ENCODE measurements around the gene SCGB1D1.

SCGB1D1 gene

DNA sequence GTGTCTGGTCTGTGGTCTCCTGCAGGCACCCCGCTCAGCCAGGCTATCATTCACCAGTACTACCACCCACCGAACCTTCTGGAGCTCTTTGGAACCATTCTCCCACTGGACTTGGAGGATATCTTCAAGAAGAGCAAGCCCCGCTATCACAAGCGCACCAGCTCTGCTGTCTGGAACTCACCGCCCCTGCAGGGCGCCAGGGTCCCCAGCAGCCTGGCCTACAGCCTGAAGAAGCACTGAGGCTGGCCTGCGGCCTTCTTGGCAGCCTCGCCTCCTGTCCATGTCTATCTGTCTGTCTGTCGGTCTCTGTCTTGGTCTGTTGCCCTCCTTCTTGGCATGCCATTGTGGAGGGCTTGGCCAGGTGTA is 38.3 kb upstream of the SCGB1D1 start:
- no peak for TF ChIP-seq CTCF (IDR thresholded peaks at IDR 0.05)

- TF ChIP-seq CTCF (IDR thresholded peaks at IDR 0.05) = no peak
Measured at GRCh38 chr11:62152245-62153086, 37.5 kb upstream of the SCGB1D1 start.

DNA sequence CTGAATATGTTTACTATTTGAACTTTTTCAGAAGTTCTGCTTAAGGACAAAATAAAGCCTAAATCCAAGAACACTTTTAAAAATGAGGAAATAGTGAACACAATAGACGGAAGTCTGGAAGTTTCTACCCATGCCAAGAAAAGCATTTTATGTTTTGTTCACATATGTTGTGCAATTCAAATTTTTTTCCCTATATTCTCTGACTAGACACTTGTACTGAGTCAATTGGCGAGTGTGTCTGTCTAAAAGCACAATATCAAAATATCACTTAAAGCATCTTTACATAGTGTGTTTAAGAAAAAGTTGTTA is 37.0 kb upstream of the SCGB1D1 start:
- TF ChIP-seq CTCF (IDR thresholded peaks at IDR 0.05) = no peak

- TF ChIP-seq CTCF (IDR thresholded peaks at IDR 0.05) = no peak
Measured at GRCh38 chr11:62153617-62154016, 36.4 kb upstream of the SCGB1D1 start.

- TF ChIP-seq CTCF (IDR thresholded peaks at IDR 0.05) = no peak
Measured at GRCh38 chr11:62157603-62158002, 32.4 kb upstream of the SCGB1D1 start.

DNA sequence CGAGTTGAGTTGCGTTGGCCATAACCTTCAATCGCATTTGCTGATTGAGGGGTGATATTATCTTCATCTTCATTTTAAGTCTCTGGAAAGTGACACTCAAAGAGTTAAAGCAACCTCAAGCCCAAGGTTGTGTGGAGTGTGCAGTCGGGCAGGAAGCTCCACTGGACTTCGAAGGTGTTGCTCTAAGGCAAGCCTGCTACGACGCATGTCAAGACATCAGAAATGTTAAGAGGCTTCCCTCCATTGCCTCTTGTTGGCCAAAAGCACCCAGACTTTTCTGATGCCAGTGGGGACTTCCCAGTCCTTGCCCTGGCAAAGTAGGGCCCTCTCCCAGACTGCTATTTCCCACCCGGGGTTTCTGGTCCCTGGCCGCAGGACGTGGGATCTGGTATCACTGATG is 23.6 kb upstream of the SCGB1D1 start:
- TF ChIP-seq CTCF (IDR thresholded peaks at IDR 0.05) = no peak

DNA sequence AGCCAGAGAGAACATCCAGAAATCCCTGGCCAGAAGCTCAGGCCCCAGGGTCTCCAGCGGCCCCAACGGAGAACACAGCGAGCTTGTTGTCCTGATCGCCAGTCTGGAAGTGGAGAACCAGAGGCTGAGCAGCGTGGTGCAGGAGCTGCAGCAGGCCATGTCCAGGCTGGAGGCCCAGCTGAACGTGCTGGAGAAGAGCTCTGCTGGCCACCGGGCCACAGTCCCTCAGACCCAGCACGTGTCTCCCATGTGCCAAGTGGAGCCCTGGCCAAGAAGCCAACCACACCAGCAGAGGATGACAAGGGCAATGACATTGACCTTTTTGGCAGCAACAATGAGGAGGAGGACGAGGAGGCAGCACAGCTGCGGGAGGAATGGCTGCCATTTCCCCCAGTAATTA is 20.6 kb upstream of the SCGB1D1 start:
- TF ChIP-seq CTCF (IDR thresholded peaks at IDR 0.05) = no peak

GRCh38 chr11:62169935-62170334 is 20.1 kb upstream of the SCGB1D1 start:
- no peak for TF ChIP-seq CTCF (IDR thresholded peaks at IDR 0.05)
